IMR-90 (cell line): ENCODE measurements around the gene VPS11. TPM values are rescaled to one million over a fixed set of nuclear protein-coding genes. Genes with fewer than 3 reads are reported as not detected.

Source experiments
- ATAC-seq: fragments of 200-7000 bp; cut with Tn5 transposase; 2 replicates; pipeline ENCODE4 v1.9.1; 2020; ENCODE audit warnings: low read depth, mild to moderate bottlenecking, moderate library complexity
- BruUV-seq: library from RNA; stranded (reverse); fragments of 400-500 nt; replicated peaks from 2 replicates; lab custom pipeline; 2021; lab: Mats Ljungman, UMichigan
- CTCF ChIA-PET: fragments of 300-600 bp; formaldehyde crosslinking; extraction: SDS; loops from one replicate; lab custom pipeline; 2021; ENCODE audit warnings: antibody characterized with exemption; lab: Yijun Ruan, JAX
- POLR2A ChIA-PET: fragments of 300-600 bp; sonication (Branson Sonifier 250); formaldehyde crosslinking; loops from one replicate; lab custom pipeline; 2022; ENCODE audit warnings: antibody characterized with exemption; ENCODE audit not compliant: unreplicated experiment; lab: Charles Lee
- DNase-seq: peaks from one replicate; pipeline ENCODE4 v3.0.0; 2013
- H2AFZ ChIP-seq: replicated peaks from 2 replicates; pipeline ENCODE3; 2013; ENCODE audit warnings: low read length, mild to moderate bottlenecking; ENCODE audit not compliant: poor library complexity
- H2AK5ac ChIP-seq: 2 replicates; pipeline ENCODE4 v1.6.1; 2013; ENCODE audit warnings: low read depth, low read length, inconsistent platforms
- H2AK9ac ChIP-seq: replicated peaks from 2 replicates; pipeline ENCODE3; 2013; ENCODE audit warnings: mild to moderate bottlenecking, low read depth, low read length, moderate library complexity; ENCODE audit not compliant: poor library complexity
- H2BK120ac ChIP-seq: 2 replicates; pipeline ENCODE4 v1.6.1; 2013; ENCODE audit warnings: low read depth, low read length, inconsistent platforms
- H2BK15ac ChIP-seq: 3 replicates; pipeline ENCODE4 v1.6.1; 2013; ENCODE audit warnings: low read depth, low read length, inconsistent platforms
- H2BK20ac ChIP-seq: 2 replicates; pipeline ENCODE4 v1.6.1; 2013; ENCODE audit warnings: low read depth, mild to moderate bottlenecking, inconsistent platforms, low read length, moderate library complexity
- H2BK5ac ChIP-seq: 2 replicates; pipeline ENCODE4 v1.6.1; 2013; ENCODE audit warnings: mild to moderate bottlenecking, low read depth, low read length, inconsistent platforms; ENCODE audit not compliant: poor library complexity, severe bottlenecking
- H3K14ac ChIP-seq: replicated peaks from 2 replicates; pipeline ENCODE4 v1.6.1; 2013; ENCODE audit warnings: low read depth, low read length, inconsistent platforms
- H3K18ac ChIP-seq: 2 replicates; pipeline ENCODE4 v1.6.1; 2013; ENCODE audit warnings: low read depth, low read length, control low read depth
- H3K23ac ChIP-seq: 2 replicates; pipeline ENCODE4 v1.6.1; 2013; ENCODE audit warnings: low read depth, low read length, inconsistent platforms
- H3K27ac ChIP-seq: 2 replicates; pipeline ENCODE4 v1.5.1; 2013; ENCODE audit warnings: mild to moderate bottlenecking, control low read depth, low read length; ENCODE audit not compliant: insufficient read depth
- H3K27me3 ChIP-seq: 2 replicates; pipeline ENCODE4 v1.6.1; 2013; ENCODE audit warnings: low read length; ENCODE audit not compliant: control insufficient read depth, insufficient read depth
- H3K36me3 ChIP-seq: 2 replicates; pipeline ENCODE4 v1.6.1; 2013; ENCODE audit warnings: low read length, mixed read lengths; ENCODE audit not compliant: control insufficient read depth, insufficient read depth
- H3K4ac ChIP-seq: 2 replicates; pipeline ENCODE4 v1.6.1; 2013; ENCODE audit warnings: low read depth, low read length, inconsistent platforms
- H3K4me1 ChIP-seq: 2 replicates; pipeline ENCODE4 v1.6.1; 2013; ENCODE audit warnings: low read length, mixed read lengths; ENCODE audit not compliant: control insufficient read depth, insufficient read depth
- H3K4me2 ChIP-seq: 2 replicates; pipeline ENCODE4 v1.6.1; 2013; ENCODE audit warnings: low read depth, mild to moderate bottlenecking, control low read depth, low read length, moderate library complexity
- H3K4me3 ChIP-seq: 2 replicates; pipeline ENCODE4 v1.5.1; 2013; ENCODE audit warnings: low read depth, mild to moderate bottlenecking, control low read depth, low read length, moderate library complexity; ENCODE audit not compliant: insufficient read depth
- H3K56ac ChIP-seq: 2 replicates; pipeline ENCODE4 v1.6.1; 2013; ENCODE audit warnings: low read length, inconsistent platforms; ENCODE audit not compliant: insufficient read depth; ENCODE audit errors: extremely low read depth
- H3K79me1 ChIP-seq, 2 experiments: 2 replicates each; pipeline ENCODE4 v1.6.1; 2013; ENCODE audit warnings: low read length in 2 of 2, inconsistent platforms in 1 of 2, low read depth in 1 of 2
- H3K9ac ChIP-seq: 2 replicates; pipeline ENCODE4 v1.6.1; 2013; ENCODE audit warnings: low read depth, low read length, control low read depth
- H3K9me1 ChIP-seq: 2 replicates; pipeline ENCODE4 v1.6.1; 2013; ENCODE audit warnings: low read length, inconsistent platforms; ENCODE audit not compliant: insufficient read depth
- H3K9me3 ChIP-seq: 2 replicates; pipeline ENCODE4 v1.6.1; 2013; ENCODE audit warnings: low read length; ENCODE audit not compliant: control insufficient read depth, insufficient read depth
- H4K20me1 ChIP-seq: 2 replicates; pipeline ENCODE4 v1.6.1; 2013; ENCODE audit warnings: low read length, inconsistent platforms; ENCODE audit not compliant: insufficient read depth
- H4K5ac ChIP-seq: 2 replicates; pipeline ENCODE4 v1.6.1; 2013; ENCODE audit warnings: mild to moderate bottlenecking, low read depth, low read length, control low read depth
- H4K8ac ChIP-seq, 2 experiments: 2 replicates each; pipeline ENCODE4 v1.6.1; 2013; ENCODE audit warnings: low read depth in 2 of 2, low read length in 2 of 2, control low read depth in 1 of 2, inconsistent platforms in 1 of 2
- H4K91ac ChIP-seq: 2 replicates; pipeline ENCODE4 v1.6.1; 2013; ENCODE audit warnings: low read depth, low read length, inconsistent platforms; ENCODE audit not compliant: insufficient read depth
- CHD1 ChIP-seq: IDR thresholded peaks from 2 replicates; pipeline ENCODE4 v1.6.1; 2012; ENCODE audit warnings: low read depth, low read length, improper control_type of control experiment
- CTCF ChIP-seq: conservative IDR thresholded peaks from 2 replicates; pipeline ENCODE4 v1.5.1; 2012; ENCODE audit warnings: mild to moderate bottlenecking, low read depth, low read length, improper control_type of control experiment
- MAZ ChIP-seq: IDR thresholded peaks from 2 replicates; pipeline ENCODE4 v1.6.1; 2012; ENCODE audit warnings: low read depth, mild to moderate bottlenecking, low read length, improper control_type of control experiment, moderate library complexity, borderline replicate concordance
- RAD21 ChIP-seq: IDR thresholded peaks from 2 replicates; pipeline ENCODE4 v1.6.1; 2012; ENCODE audit warnings: low read length, improper control_type of control experiment
- SMC3 ChIP-seq: fragments of 150-350 bp; IDR thresholded peaks from 2 replicates; pipeline ENCODE4 v1.6.1; 2016; ENCODE audit warnings: low read depth, mild to moderate bottlenecking, antibody characterized with exemption, low read length, moderate library complexity
- WGBS, 2 experiments: methylation state at CpG; one replicate each; pipeline versions ENCODE4 v1.1.5 to v1.1.7; 2013; ENCODE audit warnings: missing lambda C conversion rate in 2 of 2; ENCODE audit not compliant: insufficient read length in 1 of 2; ENCODE audit errors: extremely low coverage in 2 of 2; 5-methylcytosine and 5-hydroxymethylcytosine counted together
- dilution Hi-C: fragments of 300-500 bp; cut with HindIII; formaldehyde crosslinking; loops from one replicate; pipeline ENCODE4 v1.14.3; 2018; ENCODE audit warnings: low sequenced_read_pairs; ENCODE audit not compliant: unreplicated experiment
- in situ Hi-C: fragments of 300-500 bp; cut with MboI; formaldehyde crosslinking; loops from 3 replicates; pipeline ENCODE4 v1.14.3; 2019; ENCODE audit warnings: low sequenced_read_pairs, inconsistent platforms, mixed read lengths
- intact Hi-C: fragments of 100-400 bp; cut with micrococcal nuclease; formaldehyde crosslinking; loops from 2 replicates; pipeline ENCODE4 v1.10.0; 2022
- polyA plus RNA-seq, 3 experiments: library from polyadenylated mRNA; depleted of rRNA; stranded (reverse); fragments of >200 nt; gene quantifications; 2 replicates each; pipeline ENCODE4 v1.2.3, GENCODE V29; 2012; ENCODE audit warnings: low replicate concordance in 1 of 3
- total RNA-seq: library from RNA; depleted of rRNA; stranded (reverse); fragments of >200 nt; gene quantifications from 2 replicates; pipeline ENCODE4 v1.2.3, GENCODE V29; 2012

Gene VPS11
- total and polyA plus RNA-seq, 2 of the 4 experiments (the other 2 are of a cell fraction) = 19.7 to 30.5 TPM

GRCh38 chr11:119100246-119100970, 32.8 kb downstream of the VPS11 start:
- BruUV-seq = no TSS peak
- Histone ChIP-seq H2BK5ac (no peak overlapping the region), H3K4ac (peak overlapping the region; percentile 86), H3K9me1 (peaks cover 6% of the 10 kb centered on the region; the same call in 1 of the 2 replicates), H4K8ac (peak overlapping the region; percentile 72 to 83; a peak in 3 of 4 replicates), H2AFZ (peak overlapping the region; percentile 97), H4K20me1 (no peaks in the 10 kb centered on the region), H3K36me3 (peaks cover 14% of the 10 kb centered on the region), H2BK120ac (no peak overlapping the region), H2AK5ac (peak overlapping the region; percentile 96), H3K4me3 (peak overlapping the region; percentile 72), H3K14ac (peak overlapping the region; percentile 71), H3K4me1 (peaks cover 5% of the 10 kb centered on the region), H2BK15ac (no peak overlapping the region), H3K4me2 (peak overlapping the region; percentile 83), H3K18ac (no peak overlapping the region), H3K27me3 (no peaks in the 10 kb centered on the region), H3K9me3 (no peaks in the 10 kb centered on the region), H2BK20ac (no peak overlapping the region), H4K91ac (peak overlapping the region; percentile 59), H2AK9ac (peak overlapping the region; percentile 97), H3K79me1 (peaks cover 18 to 46% of the 10 kb centered on the region in 2 experiments), H3K56ac (peak overlapping the region; percentile 81), H3K9ac (peak overlapping the region; percentile 76), H4K5ac (no peak overlapping the region), H3K27ac (no peak overlapping the region; the same call in 1 of the 2 replicates), H3K23ac (peak overlapping the region; percentile 89)
- intact Hi-C loops (loop anchor here (10.0 kb wide), 1 partner anchor 374 kb away; no protein-coding TSS in a partner anchor), dilution Hi-C loops (no loop called here), in situ Hi-C loops (loop anchor here (5.0 kb wide), 1 partner anchor 97 kb away; no protein-coding TSS in a partner anchor)
- 5% methylated on average over 3 of the region's 11 CpGs; no CpG with 5 or more reads in 1 of the 2 experiments for WGBS, 2 experiments
- CTCF ChIA-PET = interaction anchor here (0.6 kb wide), 1 partner anchor 94 kb away, joined by 3 read pairs; no protein-coding TSS in a partner anchor
- POLR2A ChIA-PET = no interaction called here
- DNase-seq = peak; percentile 54
- TF ChIP-seq SMC3 (0 out of 2 replicates have a peak, but pooled peaks have one; percentile 16), CHD1 (no peak), MAZ (no peak), RAD21 (peak; percentile 43; the same call in 1 of the 2 replicates), CTCF (peak; percentile 52)
- ATAC-seq = no peak
